PC-9 (cell line): ENCODE measurements around the gene CASP8.

Source experiments
- CTCF ChIP-seq: fragments of 200-600 bp; sonication (generic); conservative IDR thresholded peaks from 2 replicates; pipeline ENCODE4 v1.6.1; 2017; ENCODE audit warnings: mixed run types, antibody characterized with exemption, mild to moderate bottlenecking, moderate library complexity
- EZH2 ChIP-seq: fragments of 200-600 bp; sonication (generic); IDR thresholded peaks from 2 replicates; pipeline ENCODE4 v1.8.0; 2017; ENCODE audit warnings: antibody characterized with exemption, low read depth

- no peak for TF ChIP-seq CTCF
- TF ChIP-seq EZH2, result no peak
Measured at GRCh38 chr2:201254081-201254730, 6.1 kb upstream of the CASP8 start.
